ENCODE data around the gene MVB12B. TPM values are rescaled to one million over a fixed set of nuclear protein-coding genes. Genes with fewer than 3 reads are reported as not detected.

Gene MVB12B
- total RNA-seq, 1 experiment from 2014 or later, result 5.7 TPM

- TF ChIP-seq ATF6 (CRISPR knock-in tag; IDR thresholded peaks at IDR 0.05), result no peak
- TF ChIP-seq ERG (CRISPR knock-in tag; IDR thresholded peaks at IDR 0.05), result no peak
- TF ChIP-seq HMGA2 (CRISPR knock-in tag; IDR thresholded peaks at IDR 0.05), result no peak
- TF ChIP-seq ZNF121 (CRISPR knock-in tag; IDR thresholded peaks at IDR 0.05), result no peak
- TF ChIP-seq SOX15 (CRISPR knock-in tag; IDR thresholded peaks at IDR 0.05), result no peak
- no peak for TF ChIP-seq OVOL2 (CRISPR knock-in tag; IDR thresholded peaks at IDR 0.05; ENCODE audit: borderline replicate concordance)
- no peak for TF ChIP-seq NR1H2 (CRISPR knock-in tag; IDR thresholded peaks at IDR 0.05)
- TF ChIP-seq ZMAT4 (CRISPR knock-in tag; IDR thresholded peaks at IDR 0.05), result no peak
- no peak for TF ChIP-seq ZNF423 (CRISPR knock-in tag; IDR thresholded peaks at IDR 0.05)
- TF ChIP-seq FOXK1 (CRISPR knock-in tag; IDR thresholded peaks at IDR 0.05), result no peak
- no peak for TF ChIP-seq CBFB (CRISPR knock-in tag; IDR thresholded peaks at IDR 0.05; ENCODE audit: low read depth)
- no peak for TF ChIP-seq GRHL2 (CRISPR knock-in tag; IDR thresholded peaks at IDR 0.05; ENCODE audit: insufficient replicate concordance, severe bottlenecking)
- CTCF ChIA-PET, result interaction anchor here (1.0 kb wide), 3 partner anchors 8 to 33 kb away, joined by 3 to 4 read pairs (median 4); no protein-coding TSS in a partner anchor
- H3K27ac Mint-ChIP-seq, result no peak overlapping the region
- no peak for DNase-seq (ENCODE audit: low spot score)
- POLR2A ChIA-PET, result no interaction called here
- H3K36me3 Mint-ChIP-seq, result peaks cover 5% of the 10 kb centered on the region; the same call in 1 of the 2 replicates
- no peaks in the 10 kb centered on the region for H3K27me3 Mint-ChIP-seq (ENCODE audit: low read depth)
- H3K9me3 Mint-ChIP-seq, result peaks cover 6% of the 10 kb centered on the region
- no peak overlapping the region for H3K4me3 Mint-ChIP-seq
- no peak for ATAC-seq
- peaks cover 30% of the 10 kb centered on the region for H3K4me1 Mint-ChIP-seq
These were observed 147.7 kb downstream of the MVB12B start for GRCh38 chr9:126474206-126474765.

GRCh38 chr9:126474786-126475485 lies 148.3 kb downstream of the MVB12B start:
- ChIA-PET CTCF (no interaction called here), POLR2A (no interaction called here)
- no peak overlapping the region for H3K27ac Mint-ChIP-seq
- H3K27me3 Mint-ChIP-seq (ENCODE audit: low read depth), result no peaks in the 10 kb centered on the region
- H3K9me3 Mint-ChIP-seq, result peaks cover 6% of the 10 kb centered on the region
- H3K4me1 Mint-ChIP-seq, result peaks cover 30% of the 10 kb centered on the region
- ATAC-seq, result no peak
- H3K4me3 Mint-ChIP-seq, result no peak overlapping the region
- peaks cover 5% of the 10 kb centered on the region; the same call in 1 of the 2 replicates for H3K36me3 Mint-ChIP-seq
- DNase-seq (ENCODE audit: low spot score), result no peak
- TF ChIP-seq E2F5 (CRISPR knock-in tag; IDR thresholded peaks at IDR 0.05) (no peak), AR (CRISPR knock-in tag; IDR thresholded peaks at IDR 0.05) (no peak), ZNF512 (CRISPR knock-in tag; IDR thresholded peaks at IDR 0.05; ENCODE audit: borderline replicate concordance) (no peak), JUN (CRISPR knock-in tag; IDR thresholded peaks at IDR 0.05) (no peak), ETV6 (CRISPR knock-in tag; IDR thresholded peaks at IDR 0.05) (no peak), ZNF232 (CRISPR knock-in tag; IDR thresholded peaks at IDR 0.05) (no peak), TEAD1 (CRISPR knock-in tag; IDR thresholded peaks at IDR 0.05) (no peak), USF1 (CRISPR knock-in tag; IDR thresholded peaks at IDR 0.05) (no peak), NR2C2 (CRISPR knock-in tag; IDR thresholded peaks at IDR 0.05) (no peak), GABPB1 (CRISPR knock-in tag; IDR thresholded peaks at IDR 0.05) (no peak), E2F4 (CRISPR knock-in tag; IDR thresholded peaks at IDR 0.05; ENCODE audit: borderline replicate concordance, low read depth) (no peak)

All from WTC11 (cell line).